K562 (cell line): ENCODE data around the gene SERPINI2.

ENCODE experiments used
- DPF2 ChIP-seq: fragments of 450-650 bp; IDR thresholded peaks from 2 replicates; pipeline ENCODE4 v1.6.1; 2016
- ERF ChIP-seq: fragments of 450-650 bp; formaldehyde crosslinking; IDR thresholded peaks from 2 replicates; pipeline ENCODE4 v1.4.0; 2020; ENCODE audit warnings: mild to moderate bottlenecking, mixed read lengths
- HOMEZ ChIP-seq: fragments of 250-450 bp; sonication (Bioruptor Pico); IDR thresholded peaks from 2 replicates; pipeline ENCODE4 v1.4.0; 2020; ENCODE audit warnings: mild to moderate bottlenecking, moderate library complexity
- MYNN ChIP-seq, 2 experiments: sonication (generic); formaldehyde crosslinking in 1 of 2; IDR thresholded peaks; 2 replicates each; pipeline versions ENCODE4 v1.5.0 to v1.6.1; 2016 to 2020; ENCODE audit warnings: antibody characterized with exemption in 1 of 2, missing genetic modification reagents in 1 of 2
- NFE2L1 ChIP-seq: fragments of 450-650 bp; IDR thresholded peaks from 2 replicates; pipeline ENCODE4 v1.6.1; 2016; ENCODE audit warnings: missing genetic modification characterization, low read depth, mild to moderate bottlenecking, missing compliant biosample characterization, moderate library complexity, borderline replicate concordance
- NR2F6 ChIP-seq: fragments of 450-650 bp; formaldehyde crosslinking; IDR thresholded peaks from 2 replicates; pipeline ENCODE4 v1.4.0; 2020; ENCODE audit warnings: mild to moderate bottlenecking
- TCF7L2 ChIP-seq: fragments of 150-350 bp; IDR thresholded peaks from 2 replicates; pipeline ENCODE4 v1.6.1; 2016; ENCODE audit warnings: low read depth, mild to moderate bottlenecking, low read length, moderate library complexity
- THAP12 ChIP-seq: fragments of 250-450 bp; sonication (Bioruptor Pico); IDR thresholded peaks from 2 replicates; pipeline ENCODE4 v1.9.0; 2021; ENCODE audit warnings: mild to moderate bottlenecking, inconsistent platforms
- ZNF282 ChIP-seq: sonication (generic); formaldehyde crosslinking; IDR thresholded peaks from 2 replicates; pipeline ENCODE4 v1.8.1; 2023; ENCODE audit warnings: missing genetic modification reagents
- TF ChIP-seq, protein P1 (sequence below), 3 experiments: IDR thresholded peaks in 2 of 3; conservative IDR thresholded peaks in 1 of 3; 2 replicates each; pipeline ENCODE4 v1.5.1; 2011 to 2012; ENCODE audit warnings: low read length in 3 of 3, mild to moderate bottlenecking in 3 of 3, control low read depth in 2 of 3, improper control_type of control experiment in 1 of 3, inconsistent platforms in 1 of 3, low read depth in 1 of 3, mixed read lengths in 1 of 3, moderate library complexity in 1 of 3; ENCODE audit not compliant: insufficient read depth in 2 of 3
- TF ChIP-seq, protein P2 (sequence below): sonication (generic); formaldehyde crosslinking; IDR thresholded peaks from 2 replicates; pipeline ENCODE4 v1.8.1; 2022; ENCODE audit warnings: missing genetic modification reagents

DNA sequence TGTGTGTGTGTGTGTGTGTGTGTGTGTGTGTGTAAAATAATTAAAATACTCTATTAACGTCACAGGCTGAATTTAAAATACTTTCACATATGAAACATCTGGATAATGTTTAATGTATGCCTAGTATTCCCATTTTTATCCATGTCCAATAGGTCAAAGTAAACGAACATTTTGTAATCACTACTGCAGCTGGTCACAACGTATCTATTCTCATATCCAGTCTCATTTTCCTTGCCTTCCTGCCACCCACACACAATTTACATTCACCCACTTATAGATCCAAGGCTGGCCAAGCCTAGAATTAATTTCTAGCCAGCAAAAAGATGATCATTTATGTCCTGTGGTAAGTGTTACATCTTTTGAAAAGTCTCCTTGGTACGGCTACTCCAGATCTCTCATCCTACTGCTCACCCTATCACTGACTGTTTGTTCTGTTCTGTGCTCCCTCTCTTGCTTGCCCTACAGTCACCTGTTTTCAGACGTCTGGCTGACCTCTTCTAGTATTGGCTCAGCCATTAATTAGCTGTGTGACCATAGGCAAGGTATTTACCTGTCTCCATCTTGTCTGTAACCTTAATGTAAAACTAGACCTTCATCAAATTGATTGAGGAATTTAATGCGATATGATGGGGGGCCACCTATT lies 17.6 kb downstream of the SERPINI2 start:
- TF ChIP-seq, protein P1, sequence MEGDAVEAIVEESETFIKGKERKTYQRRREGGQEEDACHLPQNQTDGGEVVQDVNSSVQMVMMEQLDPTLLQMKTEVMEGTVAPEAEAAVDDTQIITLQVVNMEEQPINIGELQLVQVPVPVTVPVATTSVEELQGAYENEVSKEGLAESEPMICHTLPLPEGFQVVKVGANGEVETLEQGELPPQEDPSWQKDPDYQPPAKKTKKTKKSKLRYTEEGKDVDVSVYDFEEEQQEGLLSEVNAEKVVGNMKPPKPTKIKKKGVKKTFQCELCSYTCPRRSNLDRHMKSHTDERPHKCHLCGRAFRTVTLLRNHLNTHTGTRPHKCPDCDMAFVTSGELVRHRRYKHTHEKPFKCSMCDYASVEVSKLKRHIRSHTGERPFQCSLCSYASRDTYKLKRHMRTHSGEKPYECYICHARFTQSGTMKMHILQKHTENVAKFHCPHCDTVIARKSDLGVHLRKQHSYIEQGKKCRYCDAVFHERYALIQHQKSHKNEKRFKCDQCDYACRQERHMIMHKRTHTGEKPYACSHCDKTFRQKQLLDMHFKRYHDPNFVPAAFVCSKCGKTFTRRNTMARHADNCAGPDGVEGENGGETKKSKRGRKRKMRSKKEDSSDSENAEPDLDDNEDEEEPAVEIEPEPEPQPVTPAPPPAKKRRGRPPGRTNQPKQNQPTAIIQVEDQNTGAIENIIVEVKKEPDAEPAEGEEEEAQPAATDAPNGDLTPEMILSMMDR (IDR thresholded peaks at IDR 0.05 in 2 of 3, conservative IDR thresholded peaks at IDR 0.05 in 1 of 3; ENCODE audit: insufficient read depth in 2 of 3, low read depth in 1 of 3, low read length in 3 of 3), result no peak
- TF ChIP-seq THAP12 (CRISPR knock-in tag), result no peak
- TF ChIP-seq TCF7L2, result no peak
- TF ChIP-seq NR2F6 (CRISPR knock-in tag), result no peak
- TF ChIP-seq, protein P2, sequence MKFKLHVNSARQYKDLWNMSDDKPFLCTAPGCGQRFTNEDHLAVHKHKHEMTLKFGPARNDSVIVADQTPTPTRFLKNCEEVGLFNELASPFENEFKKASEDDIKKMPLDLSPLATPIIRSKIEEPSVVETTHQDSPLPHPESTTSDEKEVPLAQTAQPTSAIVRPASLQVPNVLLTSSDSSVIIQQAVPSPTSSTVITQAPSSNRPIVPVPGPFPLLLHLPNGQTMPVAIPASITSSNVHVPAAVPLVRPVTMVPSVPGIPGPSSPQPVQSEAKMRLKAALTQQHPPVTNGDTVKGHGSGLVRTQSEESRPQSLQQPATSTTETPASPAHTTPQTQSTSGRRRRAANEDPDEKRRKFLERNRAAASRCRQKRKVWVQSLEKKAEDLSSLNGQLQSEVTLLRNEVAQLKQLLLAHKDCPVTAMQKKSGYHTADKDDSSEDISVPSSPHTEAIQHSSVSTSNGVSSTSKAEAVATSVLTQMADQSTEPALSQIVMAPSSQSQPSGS (CRISPR knock-in tag), result no peak
- no peak for TF ChIP-seq MYNN (IDR thresholded peaks at IDR 0.05)
- no peak for TF ChIP-seq MYNN (CRISPR knock-in tag; IDR thresholded peaks at IDR 0.05)
- no peak for TF ChIP-seq ERF (CRISPR knock-in tag)
- TF ChIP-seq NFE2L1 (tag), result no peak
- no peak for TF ChIP-seq ZNF282
- TF ChIP-seq DPF2, result no peak
- no peak for TF ChIP-seq HOMEZ
